Anterior cingulate cortex (tissue), 58 donors: ENCODE measurements around the gene BAIAP2.

Experiments
- DNase-seq, 58 donors: peaks; one replicate each; lab custom pipeline; 2025; lab: John Stamatoyannopoulos, UW

BAIAP2 gene, protein sequence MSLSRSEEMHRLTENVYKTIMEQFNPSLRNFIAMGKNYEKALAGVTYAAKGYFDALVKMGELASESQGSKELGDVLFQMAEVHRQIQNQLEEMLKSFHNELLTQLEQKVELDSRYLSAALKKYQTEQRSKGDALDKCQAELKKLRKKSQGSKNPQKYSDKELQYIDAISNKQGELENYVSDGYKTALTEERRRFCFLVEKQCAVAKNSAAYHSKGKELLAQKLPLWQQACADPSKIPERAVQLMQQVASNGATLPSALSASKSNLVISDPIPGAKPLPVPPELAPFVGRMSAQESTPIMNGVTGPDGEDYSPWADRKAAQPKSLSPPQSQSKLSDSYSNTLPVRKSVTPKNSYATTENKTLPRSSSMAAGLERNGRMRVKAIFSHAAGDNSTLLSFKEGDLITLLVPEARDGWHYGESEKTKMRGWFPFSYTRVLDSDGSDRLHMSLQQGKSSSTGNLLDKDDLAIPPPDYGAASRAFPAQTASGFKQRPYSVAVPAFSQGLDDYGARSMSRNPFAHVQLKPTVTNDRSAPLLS

DNA sequence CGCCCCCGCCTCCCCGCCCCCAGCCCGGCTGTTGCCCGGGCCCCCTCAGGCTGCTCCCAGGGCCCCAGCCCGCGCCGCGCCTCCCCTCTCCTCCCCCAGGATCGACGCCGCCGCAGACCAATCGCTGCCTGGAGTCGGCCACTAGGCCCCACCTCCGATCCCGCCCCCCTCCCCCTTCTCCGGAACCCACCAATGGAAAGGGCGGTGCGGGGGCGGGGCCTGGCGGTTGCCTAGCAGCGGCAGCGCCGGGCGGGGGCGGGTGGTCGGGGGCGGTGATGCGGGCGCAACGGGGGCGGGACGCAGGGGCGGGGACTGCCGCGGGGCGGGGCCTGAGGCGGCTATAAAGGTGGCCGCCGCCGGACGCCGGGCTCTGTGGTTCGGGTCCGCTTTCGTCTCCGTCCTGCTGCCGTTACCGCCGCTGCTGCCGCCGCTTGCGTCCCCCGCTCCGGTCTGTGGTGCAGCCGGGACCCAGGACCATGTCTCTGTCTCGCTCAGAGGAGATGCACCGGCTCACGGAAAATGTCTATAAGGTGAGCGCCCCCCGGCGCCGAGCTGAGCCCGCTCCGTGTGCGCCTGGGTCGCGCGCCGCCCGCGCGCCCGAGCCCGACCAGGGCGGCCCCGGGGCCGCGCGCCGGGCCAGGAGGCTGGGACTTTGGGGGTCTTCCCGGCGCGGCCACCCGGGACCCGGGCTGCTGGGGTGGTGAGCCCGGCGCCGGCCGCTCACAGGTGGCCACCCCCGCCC lies at the start of gene BAIAP2:
Gene BAIAP2, plus strand, starts transcription at position 373 of the 742 bp plus-strand sequence. Its CDS starts 104 bp downstream, at position 477.
- peak; percentile 49 to 99 (median 96) for DNase-seq

GRCh38 chr17:80986046-80986445 lies 48.9 kb upstream of the BAIAP2 start:
- no peak for DNase-seq

GRCh38 chr17:80986816-80987475 lies 48.0 kb upstream of the BAIAP2 start:
- DNase-seq, result peak in 21 of 58 donors; percentile 19 to 54 (median 36)

DNA sequence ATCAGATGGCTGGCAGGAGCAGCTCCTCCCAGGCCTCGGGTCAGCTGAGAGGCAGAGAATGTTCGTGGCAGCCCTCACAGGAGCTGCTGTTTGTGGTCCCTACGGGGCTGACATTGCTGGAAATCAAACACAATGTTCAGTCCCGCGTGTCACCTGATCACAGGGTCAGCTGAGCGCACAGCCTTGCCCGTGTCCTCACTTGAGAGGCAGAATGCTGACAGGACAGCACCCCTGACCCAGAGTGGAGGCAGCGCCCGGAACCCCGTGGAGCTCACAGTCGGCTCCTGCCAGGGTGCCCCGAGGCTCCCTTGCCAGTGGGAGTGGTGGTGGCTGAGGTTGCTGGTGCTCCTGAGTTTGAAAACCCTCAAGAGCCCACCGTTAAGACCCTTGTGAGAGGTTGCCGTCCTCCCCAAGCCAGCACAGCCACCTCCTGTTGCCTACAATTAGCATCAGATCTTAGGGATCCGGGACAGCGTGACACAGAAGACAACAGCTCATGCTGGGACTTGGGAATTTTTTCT lies 47.0 kb upstream of the BAIAP2 start:
- DNase-seq, result no peak

GRCh38 chr17:80989586-80989913 lies 45.4 kb upstream of the BAIAP2 start:
- DNase-seq, result no peak

GRCh38 chr17:80990921-80991644 lies 43.9 kb upstream of the BAIAP2 start:
- no peak for DNase-seq

DNA sequence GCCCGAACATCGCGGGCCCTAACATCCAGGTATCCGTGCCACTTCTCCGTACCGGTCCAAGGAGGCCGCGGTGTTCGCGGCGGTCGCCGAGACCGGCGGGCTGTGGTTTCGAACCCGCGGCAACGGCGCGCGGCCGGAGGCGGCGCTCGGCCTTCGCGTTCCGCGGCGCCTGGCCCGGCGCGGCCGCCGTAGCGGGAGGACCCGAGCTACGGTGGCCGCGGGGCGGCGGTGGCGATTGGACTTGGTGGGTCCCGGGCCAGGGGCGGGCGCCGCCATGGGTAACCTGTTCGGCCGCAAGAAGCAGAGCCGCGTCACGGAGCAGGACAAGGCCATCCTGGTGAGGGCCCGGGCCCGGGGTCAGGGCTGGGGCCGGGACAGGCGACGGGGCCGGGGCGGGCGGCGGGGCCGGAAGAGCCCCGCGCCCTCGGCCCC lies 43.3 kb upstream of the BAIAP2 start, which contains the start of gene CHMP6:
Gene CHMP6, plus strand, starts transcription at position 197 of the 432 bp plus-strand sequence. Its CDS starts 78 bp downstream, at position 275.
- DNase-seq, result peak in 44 of 58 donors; percentile 22 to 74 (median 52)

- DNase-seq, result no peak
Measured at GRCh38 chr17:80992077-80992947, 42.6 kb upstream of the BAIAP2 start.

- no peak for DNase-seq
Measured at GRCh38 chr17:80992948-80993624, 41.9 kb upstream of the BAIAP2 start.

- no peak for DNase-seq
Measured at GRCh38 chr17:80995131-80995530, 39.8 kb upstream of the BAIAP2 start.

GRCh38 chr17:80996422-80997305 lies 38.3 kb upstream of the BAIAP2 start:
- DNase-seq, result no peak

DNA sequence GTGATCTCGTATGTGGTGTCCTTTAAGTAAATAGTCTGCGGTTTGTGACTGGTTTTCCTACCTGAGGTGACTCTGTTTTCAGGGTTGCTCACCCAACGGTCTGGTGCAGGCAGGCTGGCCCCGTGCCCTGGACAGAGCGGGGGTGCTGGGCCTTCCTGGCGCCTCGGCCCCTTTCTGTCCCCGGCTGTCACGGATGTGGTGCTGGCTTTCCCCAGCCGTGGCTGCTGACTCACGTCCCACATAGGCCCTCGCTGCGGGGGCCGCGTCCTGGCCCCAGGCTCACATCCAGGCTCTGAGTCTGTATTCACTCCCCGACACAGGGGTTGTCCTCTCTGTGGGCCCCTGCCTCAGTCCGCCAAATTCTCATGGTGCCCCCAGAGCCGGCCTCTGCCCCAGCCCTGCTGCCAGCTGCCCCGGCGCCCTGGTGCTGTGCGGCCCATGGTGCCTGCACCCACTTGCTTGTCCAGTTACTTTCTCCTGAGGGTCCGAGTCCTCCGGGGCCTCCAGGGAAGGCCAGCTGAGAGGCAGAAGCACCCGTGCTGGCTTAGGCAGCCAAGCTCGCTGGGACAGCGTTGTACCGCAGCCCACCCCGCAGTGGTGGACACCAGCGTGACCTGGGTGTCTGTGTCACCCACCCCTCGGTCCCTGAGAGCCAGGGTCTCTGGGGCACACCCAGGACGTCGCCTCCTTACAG lies 37.4 kb upstream of the BAIAP2 start:
- DNase-seq, result no peak

- DNase-seq, result peak in 1 of 58 donors; percentile 26
Measured at GRCh38 chr17:80998118-80998747, 36.7 kb upstream of the BAIAP2 start.

DNA sequence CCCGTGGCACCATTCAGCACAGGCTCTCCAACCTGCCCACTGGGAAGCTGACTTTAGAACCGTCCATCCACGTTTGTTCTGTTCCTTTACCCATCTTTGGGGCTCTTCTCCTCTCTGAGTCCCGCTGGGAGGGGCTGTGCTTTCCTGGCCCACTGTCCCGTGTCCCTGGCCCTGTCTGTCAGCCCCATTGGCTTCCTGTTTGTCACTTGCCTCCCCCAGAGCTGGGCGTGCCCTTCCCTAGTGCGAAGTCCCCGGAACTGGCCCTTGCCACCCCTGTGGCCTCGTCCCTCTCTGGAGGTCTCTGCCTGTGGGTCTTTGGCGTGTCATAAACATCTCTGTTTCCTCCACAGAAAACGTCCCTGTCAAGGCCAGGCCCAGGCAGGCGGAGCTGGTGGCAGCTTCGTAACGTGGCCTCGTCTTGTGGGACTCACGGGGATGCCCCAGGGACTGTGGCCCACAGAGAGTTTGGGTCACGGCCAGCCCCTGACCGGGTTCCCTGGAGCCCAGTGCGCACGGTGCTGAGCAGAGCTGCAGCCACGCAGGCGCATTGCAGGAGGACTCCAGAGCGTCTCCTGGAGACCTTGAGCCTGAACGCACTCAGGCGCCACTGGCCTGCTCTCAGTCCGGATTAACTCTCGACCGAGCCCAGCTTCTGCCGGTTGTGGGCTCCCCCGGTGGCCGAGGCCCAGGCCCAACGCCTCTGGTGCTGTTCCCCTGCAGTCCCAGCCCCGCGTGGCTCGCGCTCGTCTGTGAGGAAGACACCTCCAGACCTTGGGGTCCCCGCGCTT lies 36.0 kb upstream of the BAIAP2 start:
- peak in 11 of 58 donors; percentile 18 to 66 (median 47) for DNase-seq
